ENCODE data around the gene NOVA2.

The NOVA2 gene

DNA sequence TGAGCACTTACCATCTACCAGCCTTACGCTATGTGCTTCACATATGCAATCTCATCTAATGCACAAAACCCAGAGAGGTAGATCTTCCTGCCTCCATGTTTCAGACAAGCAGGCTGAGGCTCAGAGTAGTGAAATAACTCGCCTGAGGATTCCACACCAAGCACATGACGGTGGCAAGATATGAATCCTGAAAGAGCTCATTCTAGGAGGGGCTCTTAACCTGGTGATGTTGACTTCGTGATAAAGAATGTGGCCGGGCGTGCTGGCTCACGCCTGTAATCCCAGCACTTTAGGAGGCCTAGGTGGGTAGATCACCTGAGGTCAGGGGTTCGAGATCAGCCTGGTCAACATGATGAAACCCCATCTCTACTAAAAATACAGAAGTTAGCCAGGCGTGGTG lies 5.0 kb downstream of the NOVA2 start:
- DNase-seq (ENCODE audit: low read depth in 2 of 2, low spot score in 1 of 2), result no peak

DNA sequence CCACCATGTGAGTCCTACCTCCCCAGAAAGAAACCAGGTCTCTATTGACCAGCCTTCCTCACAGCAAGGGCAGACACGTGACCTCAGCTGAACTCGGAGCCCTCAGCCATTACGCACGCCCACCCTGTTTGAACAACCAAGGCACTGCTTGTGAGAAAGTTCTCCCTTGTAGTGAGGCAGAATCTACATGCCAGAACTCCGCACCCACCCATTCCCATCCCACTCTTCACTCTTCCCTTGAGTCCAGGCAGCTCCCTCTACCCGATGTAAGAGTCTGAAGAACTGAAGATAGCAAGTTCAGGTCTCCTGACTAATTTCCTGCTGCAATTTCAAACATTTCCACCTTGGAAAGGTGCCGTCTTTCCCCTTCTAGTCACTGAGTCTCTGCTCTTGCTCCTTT lies 6.4 kb downstream of the NOVA2 start:
- DNase-seq (ENCODE audit: low read depth in 2 of 2, low spot score in 1 of 2), result no peak

DNA sequence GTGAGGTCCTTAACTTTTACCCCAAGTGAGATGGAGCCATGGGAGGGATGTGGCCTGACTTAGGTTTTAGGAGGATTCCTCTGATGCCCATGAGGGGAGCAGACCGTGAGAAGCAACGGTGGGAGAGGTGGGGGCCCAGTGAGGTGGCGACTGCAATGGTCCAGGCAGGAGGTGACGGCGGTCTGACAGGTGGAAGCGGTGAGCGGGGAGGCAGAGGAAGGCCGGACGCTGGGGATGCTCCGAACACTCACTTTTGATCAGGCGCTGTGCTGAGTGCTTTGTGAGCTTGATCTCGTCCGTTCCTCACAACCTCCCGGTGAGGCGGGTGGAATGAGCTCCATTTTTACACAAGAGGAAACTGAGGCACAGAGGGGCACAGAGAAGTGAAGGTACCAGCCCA lies 11.6 kb downstream of the NOVA2 start:
- no peak for DNase-seq (ENCODE audit: low read depth in 2 of 2, low spot score in 1 of 2)

GRCh38 chr19:45960595-45961235 lies 12.9 kb downstream of the NOVA2 start:
- DNase-seq (ENCODE audit: low read depth in 2 of 2, low spot score in 1 of 2), result no peak

DNA sequence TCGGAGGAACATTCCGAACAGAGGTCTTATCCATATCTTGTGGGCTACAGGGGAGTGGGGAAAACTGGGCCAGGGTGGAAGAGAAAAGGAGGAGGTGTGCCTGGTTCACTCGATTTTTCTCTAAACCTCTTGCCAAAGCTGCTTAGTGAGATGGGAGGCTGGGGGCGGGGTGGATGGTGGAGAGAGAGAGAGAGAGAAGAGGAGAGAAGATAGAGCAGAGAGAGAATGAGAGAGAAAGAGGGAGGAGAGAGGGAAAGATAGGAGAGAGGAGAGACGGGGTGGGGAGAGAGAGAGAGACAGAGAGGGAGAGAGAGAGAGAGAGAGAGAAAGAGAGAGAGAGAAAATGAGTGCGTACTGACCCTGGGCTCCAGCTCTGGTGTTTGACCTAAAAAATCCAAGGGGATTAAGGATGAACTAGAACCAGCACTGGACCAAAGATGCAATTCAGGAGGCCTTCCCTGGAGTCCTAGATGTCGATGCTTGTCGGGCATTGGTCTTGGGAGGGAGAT lies 14.1 kb downstream of the NOVA2 start:
- no peak for DNase-seq (ENCODE audit: low read depth in 2 of 2, low spot score in 1 of 2)

- no peak for DNase-seq (ENCODE audit: low read depth in 2 of 2, low spot score in 1 of 2)
Observed at GRCh38 chr19:45958769-45959516, 14.7 kb downstream of the NOVA2 start.

- no peak for DNase-seq (ENCODE audit: low read depth in 2 of 2, low spot score in 1 of 2)
Observed at GRCh38 chr19:45958320-45958719, 15.3 kb downstream of the NOVA2 start.

GRCh38 chr19:45955905-45956608 lies 17.6 kb downstream of the NOVA2 start:
- DNase-seq (ENCODE audit: low read depth in 2 of 2, low spot score in 1 of 2), result no peak

- DNase-seq (ENCODE audit: low read depth in 2 of 2, low spot score in 1 of 2), result no peak
Observed at GRCh38 chr19:45954156-45954555, 19.5 kb downstream of the NOVA2 start.

DNA sequence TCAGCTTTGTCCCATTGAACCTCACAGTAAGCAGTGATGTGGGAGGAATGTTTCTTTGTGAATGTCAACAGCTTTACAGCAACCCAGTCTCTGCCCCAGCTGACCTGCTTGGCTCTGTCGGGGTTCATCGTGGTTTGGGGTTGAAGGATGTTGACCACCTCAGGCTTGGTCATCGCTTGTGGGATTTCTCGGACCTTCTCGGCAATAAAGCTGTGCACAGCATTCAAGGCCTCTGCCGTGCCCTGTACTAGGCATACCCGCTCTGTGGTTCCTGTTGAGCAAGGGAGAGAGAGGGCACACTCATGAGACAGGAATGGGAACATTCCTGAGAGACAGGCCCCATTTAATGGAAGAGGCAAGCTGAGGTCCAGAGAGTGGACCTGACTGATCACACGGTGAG lies 20.0 kb downstream of the NOVA2 start:
- DNase-seq (ENCODE audit: low read depth in 2 of 2, low spot score in 1 of 2), result no peak

GRCh38 chr19:45952686-45953505 lies 20.8 kb downstream of the NOVA2 start:
- DNase-seq (ENCODE audit: low read depth in 2 of 2, low spot score in 1 of 2), result peak in 1 of 2 donors; percentile 21

- DNase-seq (ENCODE audit: low read depth in 2 of 2, low spot score in 1 of 2), result no peak
Observed at GRCh38 chr19:45952341-45952685, 21.4 kb downstream of the NOVA2 start.

DNA sequence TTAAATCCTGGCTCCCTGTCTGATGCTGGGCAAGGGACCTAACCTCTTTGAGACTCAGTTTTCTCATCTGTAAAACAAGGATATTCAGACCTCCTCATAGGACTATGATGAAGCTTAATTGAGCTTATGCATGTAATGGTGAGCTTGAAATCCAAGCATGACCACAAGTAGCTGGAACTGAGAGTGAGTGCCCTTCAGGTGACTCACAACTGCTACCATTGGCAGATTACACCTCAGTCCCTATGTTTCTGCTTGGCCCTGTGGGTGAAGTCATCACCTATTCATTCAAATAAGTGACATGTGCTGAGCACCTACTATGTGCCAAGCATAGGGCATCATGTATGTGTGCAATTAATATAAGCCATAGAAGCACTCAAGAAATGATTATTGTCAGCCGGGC lies 25.7 kb downstream of the NOVA2 start:
- no peak for DNase-seq (ENCODE audit: low read depth in 2 of 2, low spot score in 1 of 2)

DNA sequence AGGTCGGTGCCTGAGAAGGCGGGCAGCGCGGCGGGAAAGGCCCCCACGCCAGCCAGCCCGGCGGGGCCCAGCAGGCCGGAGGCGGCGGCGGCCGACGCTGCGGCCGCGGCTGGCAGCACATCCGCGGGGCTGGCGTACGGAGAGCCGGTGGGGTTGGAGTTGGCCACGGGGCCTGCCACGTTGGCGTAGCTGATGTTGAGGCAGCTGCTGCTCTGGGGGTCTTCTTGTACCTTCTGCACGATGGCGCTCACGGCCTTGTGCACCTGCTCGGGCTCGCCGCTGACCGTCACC lies 33.2 kb downstream of the NOVA2 start:
- no peak for DNase-seq (ENCODE audit: low read depth in 2 of 2, low spot score in 1 of 2)

DNA sequence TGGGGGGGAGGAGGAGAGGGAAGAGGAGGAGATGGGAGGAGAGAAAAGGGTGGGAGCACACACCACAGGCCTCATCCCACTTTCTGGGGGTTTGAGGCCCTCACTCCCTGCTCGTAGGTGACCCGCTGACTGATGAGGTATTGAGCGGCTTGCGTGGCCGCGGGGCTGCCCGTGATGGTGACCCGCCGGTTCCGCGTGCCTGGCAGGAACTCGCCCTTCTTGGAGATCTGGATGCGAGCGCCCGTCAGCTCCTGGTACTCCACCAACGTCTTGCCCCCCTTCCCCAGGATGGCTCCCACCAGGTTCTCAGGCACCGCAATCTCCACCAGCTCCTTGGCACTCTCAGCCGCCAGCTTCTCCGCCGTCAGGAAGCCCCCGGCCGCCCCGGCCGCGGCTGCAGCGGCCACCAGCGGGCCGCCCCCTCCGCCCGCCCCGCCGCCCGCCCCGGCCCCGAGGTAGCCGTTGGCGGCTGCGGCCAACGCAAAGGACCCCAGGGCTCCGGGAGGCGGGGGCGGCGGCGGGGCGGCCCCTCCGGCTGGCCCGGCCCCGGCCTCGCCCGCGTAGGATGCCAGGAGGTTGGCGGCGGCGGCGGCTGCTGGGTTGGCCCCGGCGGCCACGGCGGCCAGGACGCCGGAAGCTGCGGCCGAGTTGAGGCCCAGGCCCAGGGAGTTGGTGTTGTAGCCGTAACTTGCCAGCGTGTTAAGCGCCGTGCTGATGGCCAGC lies 33.7 kb downstream of the NOVA2 start:
- no peak for DNase-seq (ENCODE audit: low read depth in 2 of 2, low spot score in 1 of 2)

DNA sequence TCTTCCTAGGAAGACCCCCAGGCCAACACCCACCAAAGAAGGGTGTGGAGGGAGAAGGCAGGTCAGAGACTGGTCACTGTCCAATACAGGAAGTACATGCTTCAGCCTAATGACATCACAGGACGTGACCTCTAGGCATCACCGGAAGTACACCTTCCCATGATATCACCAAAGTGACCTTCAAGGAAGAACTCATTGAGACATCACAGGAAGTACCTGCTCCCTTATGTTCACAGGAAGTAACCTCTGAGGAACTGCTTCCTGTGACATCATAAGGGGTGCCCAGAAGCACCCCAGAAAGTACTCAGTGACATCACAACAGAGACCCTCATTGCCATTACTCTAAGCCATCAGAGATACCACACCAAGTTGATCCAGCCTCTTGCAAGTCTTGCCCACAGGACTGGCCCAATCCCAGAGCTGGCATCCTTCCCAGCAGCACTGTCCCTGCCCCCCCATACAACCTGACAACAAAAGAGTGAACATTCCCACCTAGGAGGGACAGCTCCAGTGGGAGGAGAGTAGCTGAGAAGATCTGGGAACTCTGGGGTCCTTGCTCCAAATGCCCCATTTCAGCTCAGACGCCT lies 34.8 kb downstream of the NOVA2 start:
- no peak for DNase-seq (ENCODE audit: low read depth in 2 of 2, low spot score in 1 of 2)

DNA sequence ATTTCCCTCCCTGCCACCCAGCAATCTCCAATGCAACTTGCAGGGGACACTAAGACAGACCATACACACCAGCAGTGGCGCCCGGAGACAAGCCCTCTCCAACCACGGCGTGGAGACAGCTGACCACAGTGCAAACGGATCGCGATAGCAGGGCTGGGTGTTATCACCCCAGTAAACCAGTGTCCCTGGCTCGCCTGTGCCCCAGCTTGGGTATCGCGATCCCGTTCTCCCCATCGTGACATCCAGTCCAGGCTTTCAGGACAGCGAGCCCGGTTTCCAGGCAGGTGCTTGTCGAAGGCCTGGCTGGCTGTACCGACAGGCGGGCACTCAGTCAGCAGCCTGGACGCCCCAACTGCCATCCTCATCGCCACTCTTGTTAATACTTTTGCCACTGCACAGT lies 38.4 kb downstream of the NOVA2 start:
- DNase-seq (ENCODE audit: low read depth in 2 of 2, low spot score in 1 of 2), result no peak

GRCh38 chr19:45934551-45935230 lies 39.0 kb downstream of the NOVA2 start:
- DNase-seq (ENCODE audit: low read depth in 2 of 2, low spot score in 1 of 2), result no peak

DNA sequence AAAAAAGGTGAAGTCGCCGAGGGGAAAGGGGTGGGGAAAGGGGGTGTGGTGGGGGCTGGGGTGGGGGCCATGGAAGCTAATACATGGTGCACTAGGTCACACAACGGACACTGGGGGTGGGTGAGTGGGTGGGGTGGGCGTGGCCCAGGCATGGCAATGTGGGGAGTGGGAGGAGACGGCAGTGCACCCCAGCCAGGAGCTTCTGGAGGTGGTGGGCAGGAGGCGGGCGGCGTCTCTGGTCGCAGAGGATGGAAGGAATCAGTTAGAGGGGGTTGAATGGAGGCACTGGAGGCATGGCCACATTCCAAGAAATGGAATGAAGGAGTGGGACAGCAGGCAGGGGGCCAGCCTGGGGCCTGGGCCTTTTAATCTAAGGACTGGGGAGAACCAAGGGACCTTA lies 39.9 kb downstream of the NOVA2 start:
- DNase-seq (ENCODE audit: low read depth in 2 of 2, low spot score in 1 of 2), result no peak

DNA sequence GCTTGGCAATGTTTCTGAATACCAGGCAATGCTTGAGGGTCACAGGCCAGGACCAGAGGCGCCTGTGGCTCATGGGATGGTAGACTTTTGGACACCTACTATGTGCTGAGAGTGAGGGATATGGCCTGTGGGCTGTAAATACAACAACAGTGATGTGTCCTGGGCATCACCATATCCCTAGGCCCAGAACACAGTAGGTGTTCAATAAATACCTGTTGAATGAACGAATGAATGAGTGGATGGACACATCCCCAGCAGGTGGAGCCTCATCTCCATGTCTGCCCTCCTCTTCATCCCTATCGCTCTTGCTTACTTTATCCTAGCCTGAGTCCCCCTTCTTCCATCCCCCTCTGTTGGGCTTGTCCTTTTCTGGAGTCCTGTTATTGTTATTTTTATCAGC lies 42.6 kb downstream of the NOVA2 start:
- no peak for DNase-seq (ENCODE audit: low read depth in 2 of 2, low spot score in 1 of 2)
